ENCODE measurements around the gene SGK2. TPM values are rescaled to one million over a fixed set of nuclear protein-coding genes. Genes with fewer than 3 reads are reported as not detected.
"Not testable (repeated sequence)": the region's sequence is repeated elsewhere in the genome, so short reads cannot be mapped to it uniquely, and the experiment has no call there.

The SGK2 gene
- total RNA-seq, 4 donors from 2014 or later, result 1.8 to 13.6 (median 5.3) TPM

GRCh38 chr20:43584448-43585136 lies 25.8 kb downstream of the SGK2 start:
- intact Hi-C loops (cut with DNase I; ENCODE audit: low total_unique reads), result no loop called here
- TF ChIP-seq, protein P1, sequence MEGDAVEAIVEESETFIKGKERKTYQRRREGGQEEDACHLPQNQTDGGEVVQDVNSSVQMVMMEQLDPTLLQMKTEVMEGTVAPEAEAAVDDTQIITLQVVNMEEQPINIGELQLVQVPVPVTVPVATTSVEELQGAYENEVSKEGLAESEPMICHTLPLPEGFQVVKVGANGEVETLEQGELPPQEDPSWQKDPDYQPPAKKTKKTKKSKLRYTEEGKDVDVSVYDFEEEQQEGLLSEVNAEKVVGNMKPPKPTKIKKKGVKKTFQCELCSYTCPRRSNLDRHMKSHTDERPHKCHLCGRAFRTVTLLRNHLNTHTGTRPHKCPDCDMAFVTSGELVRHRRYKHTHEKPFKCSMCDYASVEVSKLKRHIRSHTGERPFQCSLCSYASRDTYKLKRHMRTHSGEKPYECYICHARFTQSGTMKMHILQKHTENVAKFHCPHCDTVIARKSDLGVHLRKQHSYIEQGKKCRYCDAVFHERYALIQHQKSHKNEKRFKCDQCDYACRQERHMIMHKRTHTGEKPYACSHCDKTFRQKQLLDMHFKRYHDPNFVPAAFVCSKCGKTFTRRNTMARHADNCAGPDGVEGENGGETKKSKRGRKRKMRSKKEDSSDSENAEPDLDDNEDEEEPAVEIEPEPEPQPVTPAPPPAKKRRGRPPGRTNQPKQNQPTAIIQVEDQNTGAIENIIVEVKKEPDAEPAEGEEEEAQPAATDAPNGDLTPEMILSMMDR (IDR thresholded peaks at IDR 0.05), result no peak
- TF ChIP-seq POLR2A (IDR thresholded peaks at IDR 0.05), result no peak
- H3K4me3 ChIP-seq (ENCODE audit: low read depth, poor library complexity, severe bottlenecking), result no peak overlapping the region
- no peak for DNase-seq (ENCODE audit: low spot score in 2 of 2)
- 79 to 80% methylated on average over 7 of the region's 7 CpGs for WGBS, 2 donors

DNA sequence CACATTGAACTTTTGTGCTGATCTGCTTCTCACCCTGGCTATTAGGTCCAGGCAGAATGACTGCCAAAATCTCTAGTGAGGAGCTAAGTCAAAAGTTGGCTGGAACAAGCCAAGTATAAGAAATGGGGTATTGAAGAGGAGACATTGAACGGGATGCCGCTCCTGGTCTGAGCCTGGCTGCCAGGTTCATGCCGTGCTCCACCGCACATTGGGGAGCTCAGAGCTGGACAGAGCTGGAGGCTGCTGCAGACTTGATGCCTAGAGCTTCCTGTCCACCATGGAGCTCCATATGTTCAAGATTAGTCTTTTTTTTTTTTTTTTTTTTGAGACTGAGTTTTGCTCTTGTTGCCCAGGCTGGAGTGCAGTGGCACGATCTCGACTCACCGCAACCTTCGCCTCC lies 27.8 kb downstream of the SGK2 start:
- intact Hi-C loops (cut with DNase I; ENCODE audit: low total_unique reads), result no loop called here
- TF ChIP-seq, protein P1 (IDR thresholded peaks at IDR 0.05), result no peak
- TF ChIP-seq POLR2A (IDR thresholded peaks at IDR 0.05), result no peak
- H3K4me3 ChIP-seq (ENCODE audit: low read depth, poor library complexity, severe bottlenecking), result no peak overlapping the region
- WGBS, 2 donors, result 84 to 87% methylated on average over 8 of the region's 8 CpGs
- DNase-seq (ENCODE audit: low spot score in 2 of 2), result no peak

DNA sequence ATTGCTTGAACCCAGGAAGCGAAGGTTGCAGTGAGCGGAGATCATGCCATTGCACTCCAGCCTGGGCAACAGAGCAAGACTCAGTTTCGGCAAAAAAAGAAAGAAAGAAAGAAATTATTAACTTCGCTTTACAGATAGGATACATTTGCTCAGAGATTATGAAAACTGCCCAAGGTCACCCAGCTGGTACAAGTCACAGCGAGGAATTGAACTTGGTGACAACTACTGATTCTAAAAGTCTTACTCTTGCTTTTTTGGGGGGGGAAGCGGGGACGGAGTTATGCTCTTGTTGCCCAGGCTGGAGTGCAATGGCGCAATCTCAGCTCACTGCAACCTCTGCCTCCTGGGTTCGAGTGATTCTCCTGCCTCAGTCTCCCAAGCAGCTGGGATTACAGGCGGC lies 29.7 kb downstream of the SGK2 start:
- H3K4me3 ChIP-seq (ENCODE audit: low read depth, poor library complexity, severe bottlenecking); DNase-seq (ENCODE audit: low spot score in 2 of 2); intact Hi-C loops (cut with DNase I; ENCODE audit: low total_unique reads): not testable (repeated sequence)
- WGBS, 2 donors, result 95 to 98% methylated on average over 10 of the region's 10 CpGs

GRCh38 chr20:43590036-43590391 lies 31.2 kb downstream of the SGK2 start:
- H3K4me3 ChIP-seq (ENCODE audit: low read depth, poor library complexity, severe bottlenecking), result no peak overlapping the region
- intact Hi-C loops (cut with DNase I; ENCODE audit: low total_unique reads), result loop anchor here (1.0 kb wide), 1 partner anchor 44 kb away; no protein-coding TSS in a partner anchor
- TF ChIP-seq POLR2A (IDR thresholded peaks at IDR 0.05), result no peak
- TF ChIP-seq, protein P1 (IDR thresholded peaks at IDR 0.05), result no peak
- 21 to 30% methylated on average over 8 to 9 of the region's 9 CpGs for WGBS, 2 donors
- DNase-seq (ENCODE audit: low spot score in 2 of 2), result no peak

DNA sequence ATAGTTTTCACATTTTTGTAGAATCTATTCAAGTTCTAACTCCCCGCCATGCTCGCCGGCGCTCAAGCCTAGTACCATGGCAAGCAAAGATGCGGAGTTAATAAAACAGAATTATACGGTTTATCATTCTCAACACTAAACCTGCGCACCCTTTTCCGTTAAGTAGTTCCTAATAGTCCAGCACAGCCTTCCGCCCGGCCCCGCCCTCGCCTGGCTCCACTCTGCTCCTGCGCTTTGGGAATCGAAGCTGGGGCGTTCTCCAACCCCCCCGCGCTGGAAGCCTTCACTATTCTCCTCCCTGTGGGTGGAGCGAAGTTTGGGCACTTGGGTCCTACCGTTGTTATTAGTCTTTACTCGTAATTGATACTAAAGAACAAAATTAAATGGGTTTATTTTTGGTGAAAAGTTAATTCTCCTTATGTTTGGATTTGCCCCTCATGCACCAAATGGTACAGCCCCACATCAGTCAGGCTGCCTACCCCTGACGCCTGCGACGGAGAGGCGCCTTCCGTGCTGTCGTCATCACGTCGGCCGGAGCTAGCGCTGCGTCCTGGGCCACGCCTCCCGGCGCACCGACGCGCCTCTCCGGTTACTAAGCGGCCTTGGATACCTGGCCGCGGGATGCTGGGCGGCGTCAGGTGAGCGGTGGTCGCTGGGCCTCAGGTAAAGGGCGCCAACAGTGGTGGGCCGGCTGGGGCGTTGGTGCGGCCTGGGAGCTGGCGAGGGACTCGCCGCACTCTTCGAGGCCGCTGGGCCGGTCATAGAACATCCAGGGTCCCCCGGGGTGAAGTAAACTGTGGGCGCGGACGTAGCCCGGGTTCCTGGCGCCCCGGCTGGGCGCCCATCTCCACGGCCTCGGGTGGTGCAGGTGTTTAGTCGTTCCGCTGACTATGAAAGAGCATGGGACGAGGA lies 31.8 kb downstream of the SGK2 start, which contains the start of gene IFT52:
TSS of gene IFT52 (plus strand) at position 546 of the 912 bp plus-strand sequence. CDS start 3,762 bp downstream, outside the sequence.
- DNase-seq (ENCODE audit: low spot score in 2 of 2), result peak; percentile 90 to 99
- intact Hi-C loops (cut with DNase I; ENCODE audit: low total_unique reads), result loop anchor here (1.0 kb wide), 1 partner anchor 44 kb away; no protein-coding TSS in a partner anchor
- 0% methylated on average over 54 to 62 of the region's 68 CpGs for WGBS, 2 donors
- TF ChIP-seq, protein P1 (IDR thresholded peaks at IDR 0.05), result no peak
- no peak for TF ChIP-seq POLR2A (IDR thresholded peaks at IDR 0.05)
- peak within 1 kb of the TSS; percentile 57 for H3K4me3 ChIP-seq (ENCODE audit: low read depth, poor library complexity, severe bottlenecking)

GRCh38 chr20:43601960-43602359 lies 43.1 kb downstream of the SGK2 start:
- DNase-seq (ENCODE audit: low spot score in 2 of 2); intact Hi-C loops (cut with DNase I; ENCODE audit: low total_unique reads); H3K4me3 ChIP-seq (ENCODE audit: low read depth, poor library complexity, severe bottlenecking): not testable (repeated sequence)
- WGBS, 2 donors, result 88 to 90% methylated on average over 8 of the region's 8 CpGs
